Measurements from ENCODE around the gene PLEKHF1. TPM values are rescaled to one million over a fixed set of nuclear protein-coding genes. Genes with fewer than 3 reads are reported as not detected.

The PLEKHF1 gene
- total and polyA plus RNA-seq, 2 of the 8 experiments (the other 6 are each of a cell fraction or from before 2014, with no cell fraction given): 11.1 to 18.4 TPM

GRCh38 chr19:29635963-29636362, 29.3 kb upstream of the PLEKHF1 start:
- no peak overlapping the region for H3K4me2 ChIP-seq (ENCODE audit: insufficient read depth in 1 of 2, low read depth in 2 of 2, low read length in 2 of 2)
- no peak overlapping the region for H3K18ac ChIP-seq (ENCODE audit: extremely low read depth, low read length)
- H2BK5ac ChIP-seq (ENCODE audit: low read depth, low read length): no peak overlapping the region
- H3K4me1 ChIP-seq (replicated peaks in 1 of 4; ENCODE audit: control insufficient read depth in 3 of 4, insufficient read depth in 4 of 4, low read length in 3 of 4): no peaks in the 10 kb centered on the region
- H2BK15ac ChIP-seq (ENCODE audit: low read length): no peak overlapping the region
- DNase-seq (ENCODE audit: low read depth in 1 of 2, low spot score in 2 of 2): no peak
- H3K36me3 ChIP-seq (ENCODE audit: control insufficient read depth in 2 of 4, insufficient read depth in 4 of 4, low read length in 3 of 4): no peaks in the 10 kb centered on the region
- H2BK120ac ChIP-seq (replicated peaks; ENCODE audit: low read depth, low read length): no peak overlapping the region
- H2BK12ac ChIP-seq (ENCODE audit: low read depth, low read length): no peak overlapping the region
- no peak overlapping the region for H2BK20ac ChIP-seq (ENCODE audit: low read length)
- no peak overlapping the region for H3K4me3 ChIP-seq (ENCODE audit: extremely low read depth in 1 of 4, insufficient read depth in 2 of 4, low read depth in 3 of 4, low read length in 4 of 4)
- H4K20me1 ChIP-seq (replicated peaks in 1 of 2; ENCODE audit: control insufficient read depth in 1 of 2, insufficient read depth in 2 of 2, low read length in 2 of 2): no peaks in the 10 kb centered on the region
- CTCF ChIA-PET (ENCODE audit: partially characterized antibody): interaction anchor here (1.2 to 1.3 kb wide), 2 partner anchors 10 to 25 kb away, joined by 3 to 4 read pairs; no protein-coding TSS in a partner anchor
- no peak overlapping the region for H2AFZ ChIP-seq (ENCODE audit: low read length)
- H3K23ac ChIP-seq (ENCODE audit: insufficient read length): no peak overlapping the region
- no peak overlapping the region for H4K8ac ChIP-seq (ENCODE audit: extremely low read depth, insufficient read depth, low read length)
- no peak overlapping the region for H3K9ac ChIP-seq (replicated peaks in 1 of 4; ENCODE audit: extremely low read depth in 1 of 4, low read depth in 3 of 4, low read length in 3 of 4)
- H3K56ac ChIP-seq (replicated peaks; ENCODE audit: insufficient read length, low read depth, low read length): no peak overlapping the region
- no peaks in the 10 kb centered on the region for H3K79me1 ChIP-seq (ENCODE audit: low read depth, low read length)
- H3K27me3 ChIP-seq (replicated peaks in 1 of 4; ENCODE audit: control insufficient read depth in 3 of 4, extremely low read depth in 1 of 4, insufficient read depth in 3 of 4, low read length in 3 of 4): no peaks in the 10 kb centered on the region
- POLR2A ChIA-PET (ENCODE audit: partially characterized antibody): no interaction called here
- H2AK5ac ChIP-seq (ENCODE audit: low read depth, low read length): no peak overlapping the region
- no peaks in the 10 kb centered on the region for H3K9me3 ChIP-seq (ENCODE audit: insufficient read depth in 2 of 2, low read depth in 1 of 2, low read length in 1 of 2)
- no peak overlapping the region for H3K27ac ChIP-seq (ENCODE audit: low read depth, low read length)
- no peak overlapping the region for H4K91ac ChIP-seq (replicated peaks; ENCODE audit: insufficient read length, low read length)
- 85% methylated on average over 6 of the region's 6 CpGs; no CpG with 5 or more reads in 1 of the 2 experiments for WGBS, 2 experiments (ENCODE audit: extremely low coverage in 1 of 2, insufficient coverage in 1 of 2, insufficient read length in 1 of 2, insufficient replicate concordance in 2 of 2, low coverage in 1 of 2, low lambda C conversion rate in 2 of 2, missing lambda C conversion rate in 1 of 2)
- H3K14ac ChIP-seq (ENCODE audit: insufficient read length): no peak overlapping the region
- no peak for FAIRE-seq
- no peaks in the 10 kb centered on the region for H3K23me2 ChIP-seq (ENCODE audit: low read depth, low read length)
- no peak overlapping the region for H4K5ac ChIP-seq (ENCODE audit: insufficient read length, low read depth, low read length)
- H3K79me2 ChIP-seq (ENCODE audit: control insufficient read depth in 1 of 2, insufficient read depth in 2 of 2, low read length in 2 of 2): no peaks in the 10 kb centered on the region
- no peak overlapping the region for H3K4ac ChIP-seq (replicated peaks; ENCODE audit: insufficient read length, low read depth, low read length)
- TF ChIP-seq TAF1 (IDR thresholded peaks at IDR 0.05; ENCODE audit: low read depth, low read length): no peak
- no peak for TF ChIP-seq ATF3 (IDR thresholded peaks at IDR 0.05; ENCODE audit: insufficient read depth, low read depth, low read length)
- no peak for TF ChIP-seq EZH2 (IDR thresholded peaks at IDR 0.05; ENCODE audit: low read depth, low read length, severe bottlenecking)
- no peak for TF ChIP-seq EP300 (IDR thresholded peaks at IDR 0.05; ENCODE audit: borderline replicate concordance in 1 of 2, low read depth in 2 of 2, low read length in 2 of 2)
- no peak for TF ChIP-seq CHD2 (IDR thresholded peaks at IDR 0.05; ENCODE audit: low read length)

All from H1 (cell line).